ENCODE measurements around the gene IKZF2.

Gene IKZF2

GRCh38 chr2:213151437-213152064, at the start of gene IKZF2:
TSS of gene IKZF2 (minus strand) at chr2:213151612. CDS start at chr2:213148629, 2,983 bp downstream.
- FAIRE-seq: no peak
- peak; percentile 62 for DNase-seq (ENCODE audit: low spot score)

GRCh38 chr2:213199871-213200270, 48.5 kb upstream of the IKZF2 start:
- no peak for FAIRE-seq
- DNase-seq (ENCODE audit: low spot score): no peak

DNA sequence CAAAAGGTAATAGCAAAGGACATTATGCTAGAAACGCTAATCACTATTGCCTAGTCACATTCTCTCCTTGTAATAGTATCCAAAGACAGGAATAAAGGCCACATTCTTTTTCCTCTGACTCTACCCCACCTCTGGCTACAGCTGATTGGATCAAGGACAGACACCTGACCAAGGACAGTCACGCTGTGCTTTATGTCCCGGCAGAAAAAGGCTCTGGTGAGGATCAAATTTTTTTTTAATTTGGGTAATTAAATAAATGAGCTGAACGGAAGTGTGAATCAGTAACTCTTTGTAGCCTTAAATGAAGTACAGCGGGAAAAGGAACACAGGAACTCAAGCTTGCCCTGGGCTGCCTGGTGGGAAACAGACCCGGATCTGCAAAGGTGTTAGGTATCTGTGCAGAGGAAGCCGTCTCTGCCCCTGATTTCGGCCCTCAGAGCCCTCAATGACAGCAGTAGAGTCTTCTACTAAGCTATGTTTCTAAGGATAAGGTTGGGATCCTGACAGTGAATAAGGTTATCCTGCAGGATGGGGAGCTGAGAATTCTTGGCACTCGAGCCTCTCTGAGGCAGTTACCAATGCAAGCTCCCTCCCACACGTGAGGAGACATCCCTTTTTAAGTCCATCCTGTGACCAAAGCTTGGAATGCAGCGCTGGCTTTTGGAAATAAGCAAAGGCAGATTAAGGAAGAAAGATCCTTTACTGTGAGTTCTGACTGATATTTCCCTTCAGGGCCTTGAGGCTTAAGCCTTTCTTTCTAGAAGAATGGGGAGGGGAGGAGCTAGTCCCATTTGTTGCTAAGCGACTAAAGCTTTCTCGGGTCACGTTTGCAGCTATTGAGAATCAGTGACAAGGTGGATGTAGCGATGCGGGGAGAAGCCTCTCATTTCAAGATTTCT, 37.8 kb upstream of the IKZF2 start:
- FAIRE-seq: no peak
- no peak for DNase-seq (ENCODE audit: low spot score)

DNA sequence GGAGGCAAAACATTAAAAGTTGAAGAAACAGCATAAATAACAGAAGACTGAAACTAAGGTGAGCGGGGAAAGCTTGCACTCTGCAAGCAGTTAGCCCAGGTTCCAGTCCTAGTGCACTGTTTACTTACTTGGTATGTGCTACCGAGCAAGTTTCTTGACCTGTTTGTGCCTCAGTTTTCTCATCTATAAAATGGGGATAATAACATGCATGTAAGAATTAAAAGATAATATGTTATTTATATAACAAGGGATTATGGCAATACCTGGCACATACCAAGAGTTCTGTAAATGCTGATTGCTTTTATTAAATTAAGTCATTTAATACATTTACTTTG, 37.1 kb upstream of the IKZF2 start:
- no peak for FAIRE-seq
- no peak for DNase-seq (ENCODE audit: low spot score)

GRCh38 chr2:213187833-213188532, 36.6 kb upstream of the IKZF2 start:
- FAIRE-seq (no peak), DNase-seq (ENCODE audit: low spot score) (peak; percentile 65)

DNA sequence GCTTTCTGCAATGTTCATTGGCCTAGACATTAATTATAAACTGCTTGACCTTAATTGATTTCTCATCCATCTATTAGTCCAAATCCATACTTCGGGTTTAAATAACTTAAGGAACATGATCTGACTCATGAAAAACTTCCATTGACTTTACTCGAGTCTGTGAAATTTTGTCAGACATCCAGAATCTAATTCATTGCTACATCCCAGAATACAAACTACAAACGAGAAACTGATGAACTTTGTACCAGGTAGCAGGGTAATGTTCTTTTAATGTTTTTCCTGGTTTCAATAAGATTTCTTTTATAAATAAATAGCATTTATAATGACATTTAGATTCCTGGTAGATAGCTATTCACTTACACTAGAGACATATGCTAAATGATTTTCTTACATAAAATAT, 36.0 kb upstream of the IKZF2 start:
- FAIRE-seq (no peak), DNase-seq (ENCODE audit: low spot score) (no peak)

GRCh38 chr2:213185147-213185822, 33.9 kb upstream of the IKZF2 start:
- DNase-seq (ENCODE audit: low spot score): no peak

DNA sequence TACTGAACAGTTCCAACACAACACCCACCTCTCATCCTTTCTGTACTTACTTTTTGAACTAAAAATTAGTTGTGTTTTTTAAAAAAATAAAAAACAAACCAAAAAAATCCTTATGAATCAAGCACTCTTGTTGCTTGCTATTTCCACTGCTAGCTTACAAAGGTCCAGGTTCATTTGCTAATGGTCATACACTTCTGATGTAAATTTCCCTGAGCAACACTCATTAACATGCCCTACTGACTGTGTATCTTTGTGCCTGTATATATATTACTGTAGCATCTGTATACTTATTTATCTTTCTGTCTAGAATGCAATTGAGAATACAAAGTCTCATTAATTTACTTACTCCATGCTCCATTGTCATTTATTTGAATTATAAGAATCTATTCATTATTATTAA, 30.3 kb upstream of the IKZF2 start:
- FAIRE-seq: no peak
- no peak for DNase-seq (ENCODE audit: low spot score)

More at GRCh38 chr2:213185147-213185822, 33.9 kb upstream of the IKZF2 start:
- FAIRE-seq: no peak

- no peak for FAIRE-seq
Measured at GRCh38 chr2:213177679-213178078, 26.3 kb upstream of the IKZF2 start.

GRCh38 chr2:213175673-213176247, 24.3 kb upstream of the IKZF2 start:
- DNase-seq (ENCODE audit: low spot score) (no peak), FAIRE-seq (no peak)

More at GRCh38 chr2:213177679-213178078, 26.3 kb upstream of the IKZF2 start:
- DNase-seq (ENCODE audit: low spot score): no peak

DNA sequence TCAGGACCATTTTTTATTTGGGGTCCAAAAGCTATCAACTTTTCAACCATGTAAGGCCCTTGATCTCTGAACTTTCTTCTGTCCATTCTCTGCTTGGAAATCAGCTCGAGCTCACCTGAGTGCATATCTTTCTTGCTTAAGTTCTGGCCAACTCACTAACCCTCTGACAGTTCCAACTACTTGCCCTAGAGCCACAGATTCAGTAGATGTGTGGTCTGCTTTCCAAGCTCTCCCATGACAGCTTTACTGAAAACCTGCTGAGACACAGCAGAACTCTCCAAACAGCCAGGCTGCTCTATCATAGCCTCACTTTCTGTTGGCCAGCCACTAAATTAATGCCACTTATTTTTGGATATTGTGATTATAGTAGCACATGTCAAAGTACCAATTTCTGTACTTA, 21.2 kb upstream of the IKZF2 start:
- no peak for DNase-seq (ENCODE audit: low spot score)
- no peak for FAIRE-seq

DNA sequence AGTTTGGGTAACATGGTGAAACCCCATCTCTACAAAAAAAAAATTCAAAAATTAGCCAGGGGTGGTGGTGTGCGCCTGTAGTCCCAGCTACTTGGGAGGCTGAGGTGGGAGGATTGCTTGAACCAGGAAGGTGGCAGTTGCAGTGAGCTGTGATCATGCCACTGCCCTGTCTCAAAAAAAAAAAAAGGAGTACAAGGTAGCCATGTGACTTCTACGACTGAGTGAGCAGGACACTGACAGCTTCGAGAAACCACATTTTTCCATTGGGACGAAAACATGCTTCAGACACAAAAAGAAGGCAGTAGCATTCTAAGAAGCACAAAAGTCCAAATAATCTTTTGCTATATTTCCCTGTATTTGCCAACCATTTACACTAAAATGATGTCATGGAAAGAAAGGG, 19.7 kb upstream of the IKZF2 start:
- DNase-seq (ENCODE audit: low spot score) (no peak), FAIRE-seq (no peak)

DNA sequence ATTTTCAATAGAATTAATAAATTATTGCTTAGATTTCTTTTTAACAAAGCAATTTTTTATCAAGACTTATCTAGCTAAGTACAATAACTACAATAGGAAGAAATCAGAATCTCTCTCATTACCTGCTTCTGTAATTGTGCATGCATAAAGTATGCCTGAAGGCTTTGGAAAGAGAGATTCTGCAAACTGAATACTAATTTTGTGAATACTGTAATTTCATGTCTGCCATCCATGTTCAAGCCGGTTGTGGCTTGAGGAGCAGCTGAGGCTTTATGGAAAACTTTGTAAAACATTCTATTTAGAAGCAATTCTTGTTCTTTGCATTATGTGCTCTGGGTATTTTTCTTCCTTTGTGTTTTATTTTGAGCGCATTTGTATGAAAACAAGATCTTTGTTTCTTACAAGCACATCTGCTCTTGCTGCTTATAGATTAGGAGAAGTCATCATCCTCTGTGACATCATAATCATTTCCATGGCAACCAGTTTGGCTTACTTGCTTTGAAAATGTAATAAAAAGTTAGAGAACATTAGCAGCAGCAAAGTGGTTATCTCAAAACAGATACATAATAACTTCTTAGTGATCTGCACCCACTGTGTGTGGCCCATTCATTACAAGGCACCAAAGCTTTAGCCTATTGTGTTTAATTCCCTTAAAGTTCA, 16.0 kb upstream of the IKZF2 start:
- no peak for FAIRE-seq
- DNase-seq (ENCODE audit: low spot score): no peak

DNA sequence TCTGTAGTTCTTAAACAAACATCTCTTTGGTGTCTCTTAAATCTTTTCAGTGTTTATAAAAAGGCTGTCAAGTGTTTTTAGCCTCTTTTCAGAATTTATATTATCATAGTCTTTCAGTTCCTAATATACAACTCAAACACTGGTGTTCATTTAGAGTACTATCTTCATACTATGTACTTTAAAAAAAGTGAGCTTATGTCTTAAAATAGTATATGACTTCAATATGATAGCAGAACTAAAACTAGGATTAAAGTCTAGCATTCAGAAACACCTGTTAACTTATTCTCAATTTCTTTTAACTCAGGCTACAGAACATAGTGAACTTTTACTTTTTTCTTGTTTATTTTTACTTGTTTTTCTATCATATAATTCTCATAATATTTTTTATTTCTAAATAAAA, 14.7 kb upstream of the IKZF2 start:
- DNase-seq (ENCODE audit: low spot score) (no peak), FAIRE-seq (no peak)

- no peak for DNase-seq (ENCODE audit: low spot score)
- no peak for FAIRE-seq
Measured at GRCh38 chr2:213164263-213164662, 12.9 kb upstream of the IKZF2 start.

DNA sequence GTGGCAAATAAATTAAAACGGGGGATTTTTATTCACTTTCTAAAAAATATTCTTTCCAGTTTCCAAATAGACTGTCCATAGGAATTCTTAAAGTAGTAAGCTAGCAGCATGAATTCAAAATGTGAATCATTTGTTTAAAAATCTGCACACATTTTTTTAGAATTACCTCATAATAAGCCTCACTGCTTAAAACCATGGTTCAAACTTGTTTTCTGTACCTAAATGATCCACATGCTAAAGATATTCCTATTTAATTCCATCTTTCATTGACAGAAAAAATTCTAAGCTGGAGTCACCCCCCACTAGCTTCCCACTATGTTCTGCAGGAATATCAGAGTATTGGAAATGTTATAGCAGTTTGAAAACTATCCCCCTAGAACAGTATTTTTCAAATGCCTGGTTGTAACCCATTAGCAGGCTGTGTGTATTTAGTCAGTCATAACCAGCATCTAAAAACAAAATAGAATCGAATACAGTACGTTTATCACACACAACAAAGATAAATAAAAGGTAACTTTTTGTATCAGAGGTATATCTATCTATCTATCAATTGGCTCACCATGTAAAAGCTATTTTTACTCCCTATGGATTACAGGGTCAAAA, 11.2 kb upstream of the IKZF2 start:
- DNase-seq (ENCODE audit: low spot score): no peak
- no peak for FAIRE-seq

GRCh38 chr2:213161759-213162515, 10.5 kb upstream of the IKZF2 start:
- DNase-seq (ENCODE audit: low spot score) (no peak), FAIRE-seq (no peak)

DNA sequence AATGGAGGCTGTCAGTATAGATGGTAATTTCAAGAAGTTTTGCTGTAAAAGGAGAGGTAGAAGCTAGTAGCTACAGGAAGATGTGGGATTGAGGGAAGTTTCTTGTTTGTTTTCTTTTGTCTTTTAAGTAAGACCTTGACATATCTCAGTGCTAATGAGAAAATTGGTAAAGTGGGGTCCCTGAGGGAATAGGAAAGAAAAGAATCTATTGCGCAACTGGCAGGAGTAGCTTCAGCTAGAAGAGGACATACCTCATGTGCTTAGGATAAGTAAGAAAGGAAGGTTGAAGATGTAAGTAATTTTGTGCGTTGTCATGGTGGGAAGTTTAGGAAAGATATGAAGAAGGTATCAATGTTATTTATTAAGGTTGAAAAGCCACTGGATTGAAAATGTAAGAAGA, 8.4 kb upstream of the IKZF2 start:
- no peak for DNase-seq (ENCODE audit: low spot score)
- FAIRE-seq: no peak

GRCh38 chr2:213157242-213157641, 5.8 kb upstream of the IKZF2 start:
- no peak for FAIRE-seq
- DNase-seq (ENCODE audit: low spot score): no peak

GRCh38 chr2:213156717-213157116, 5.3 kb upstream of the IKZF2 start:
- FAIRE-seq (no peak), DNase-seq (ENCODE audit: low spot score) (no peak)

Data from RCC 7860 (cell line).